ENCODE data around the gene INHBE. TPM values are rescaled to one million over a fixed set of nuclear protein-coding genes. Genes with fewer than 3 reads are reported as not detected.

Gene INHBE
- polyA plus RNA-seq, 3 donors: not detected

- Histone ChIP-seq H3K9ac (ENCODE audit: insufficient read depth, low read length, poor library complexity, severe bottlenecking) (no peak overlapping the region), H4K20me1 (ENCODE audit: insufficient read depth, low read length) (no peaks in the 10 kb centered on the region), H3K4me3 (replicated peaks in 1 of 3; ENCODE audit: low read depth in 2 of 3, low read length in 3 of 3) (no peak overlapping the region), H3K4me2 (replicated peaks; ENCODE audit: extremely low read depth, low read length, poor library complexity, severe bottlenecking) (no peak overlapping the region), H3K27ac (ENCODE audit: low read depth in 1 of 2, low read length in 2 of 2) (no peak overlapping the region), H3K4me1 (ENCODE audit: control insufficient read depth in 1 of 2, insufficient read depth in 2 of 2, low read length in 2 of 2) (peaks cover 29 to 41% of the 10 kb centered on the region in 2 donors), H3K36me3 (replicated peaks in 1 of 2; ENCODE audit: control insufficient read depth in 1 of 2, insufficient read depth in 2 of 2, low read length in 2 of 2) (no peaks in the 10 kb centered on the region), H2AFZ (ENCODE audit: insufficient read depth, low read depth, low read length, poor library complexity, severe bottlenecking) (no peak overlapping the region), H3K27me3 (ENCODE audit: control insufficient read depth in 2 of 2, insufficient read depth in 2 of 2, low read length in 2 of 2) (no peaks in the 10 kb centered on the region), H3K9me3 (replicated peaks in 1 of 2; ENCODE audit: control insufficient read depth in 1 of 2, insufficient read depth in 1 of 2, low read length in 2 of 2) (no peaks in the 10 kb centered on the region), H3K79me2 (ENCODE audit: insufficient read depth, low read length) (peaks cover 38% of the 10 kb centered on the region)
- peaks cover 0 to 2% (median 0%) of the 10 kb centered on the region in 3 donors for H3K27me3 Mint-ChIP-seq (ENCODE audit: low read depth in 3 of 3)
- H3K9me3 Mint-ChIP-seq: no peaks in the 10 kb centered on the region
- H3K4me1 Mint-ChIP-seq: peaks cover 42% of the 10 kb centered on the region
- intact Hi-C loops (cut with micrococcal nuclease): no loop called here
- peak overlapping the region in 2 of 7 donors; percentile 4 to 48 for H3K27ac Mint-ChIP-seq
- H3K4me3 Mint-ChIP-seq: no peak overlapping the region
- no peak for TF ChIP-seq CTCF (IDR thresholded peaks at IDR 0.05)
- peaks cover 9 to 19% of the 10 kb centered on the region in 2 donors for H3K36me3 Mint-ChIP-seq
- no peak for DNase-seq
- no CpG with 5 or more reads among the region's 1 CpG for WGBS (ENCODE audit: insufficient coverage)
Measured at GRCh38 chr12:57481671-57482070, 26.6 kb downstream of the INHBE start.

DNA sequence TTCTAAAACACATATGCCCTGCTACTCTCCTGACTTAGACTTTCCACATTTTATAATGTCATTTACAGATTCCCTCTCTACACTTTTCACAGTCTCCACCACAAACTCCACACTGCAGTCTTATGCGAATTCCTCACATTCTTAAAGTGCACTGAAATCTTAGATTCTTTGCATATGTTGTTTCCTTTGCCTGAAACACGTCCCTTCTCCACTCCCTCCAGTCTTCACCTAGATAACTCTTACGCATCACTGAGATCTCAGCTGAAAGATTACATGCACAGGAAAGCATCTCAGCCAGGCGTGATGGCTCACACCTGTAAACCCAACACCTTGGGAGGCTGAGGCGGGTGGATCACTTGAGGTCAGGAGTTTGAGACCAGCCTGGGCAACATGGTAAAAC, 28.4 kb downstream of the INHBE start:
- H2AFZ ChIP-seq (ENCODE audit: insufficient read depth, low read depth, low read length, poor library complexity, severe bottlenecking): no peak overlapping the region
- DNase-seq: no peak
- no peak overlapping the region for H3K9ac ChIP-seq (ENCODE audit: insufficient read depth, low read length, poor library complexity, severe bottlenecking)
- H3K27ac ChIP-seq (ENCODE audit: low read depth in 1 of 2, low read length in 2 of 2): no peak overlapping the region
- Mint-ChIP-seq H3K4me1 (peaks cover 43% of the 10 kb centered on the region), H3K9me3 (no peaks in the 10 kb centered on the region), H3K4me3 (no peak overlapping the region), H3K27ac (no peak overlapping the region), H3K27me3 (ENCODE audit: low read depth in 3 of 3) (peaks cover 0 to 2% (median 0%) of the 10 kb centered on the region in 3 donors), H3K36me3 (peaks cover 9 to 17% of the 10 kb centered on the region in 2 donors)
- WGBS (ENCODE audit: insufficient coverage): 98% methylated on average over 5 of the region's 5 CpGs
- H3K36me3 ChIP-seq (replicated peaks in 1 of 2; ENCODE audit: control insufficient read depth in 1 of 2, insufficient read depth in 2 of 2, low read length in 2 of 2): no peaks in the 10 kb centered on the region
- peaks cover 22% of the 10 kb centered on the region for H3K79me2 ChIP-seq (ENCODE audit: insufficient read depth, low read length)
- H3K4me2 ChIP-seq (replicated peaks; ENCODE audit: extremely low read depth, low read length, poor library complexity, severe bottlenecking): no peak overlapping the region
- no peaks in the 10 kb centered on the region for H4K20me1 ChIP-seq (ENCODE audit: insufficient read depth, low read length)
- peaks cover 31 to 34% of the 10 kb centered on the region in 2 donors for H3K4me1 ChIP-seq (ENCODE audit: control insufficient read depth in 1 of 2, insufficient read depth in 2 of 2, low read length in 2 of 2)
- no peaks in the 10 kb centered on the region for H3K27me3 ChIP-seq (ENCODE audit: control insufficient read depth in 2 of 2, insufficient read depth in 2 of 2, low read length in 2 of 2)
- TF ChIP-seq CTCF (IDR thresholded peaks at IDR 0.05): no peak
- intact Hi-C loops (cut with micrococcal nuclease): no loop called here
- no peaks in the 10 kb centered on the region for H3K9me3 ChIP-seq (replicated peaks in 1 of 2; ENCODE audit: control insufficient read depth in 1 of 2, insufficient read depth in 1 of 2, low read length in 2 of 2)
- H3K4me3 ChIP-seq (replicated peaks in 1 of 3; ENCODE audit: low read depth in 2 of 3, low read length in 3 of 3): no peak overlapping the region
